Left kidney (tissue), 2 donors: ENCODE measurements around the gene CHRDL1. TPM values are rescaled to one million over a fixed set of nuclear protein-coding genes. Genes with fewer than 3 reads are reported as not detected.
"Not testable (repeated sequence)": the region's sequence is repeated elsewhere in the genome, so short reads cannot be mapped to it uniquely, and the experiment has no call there.

Source experiments
- DNase-seq: peaks from one replicate; pipeline ENCODE4 v3.0.0-alpha.2; 2013
- polyA plus RNA-seq: library from polyadenylated mRNA; unstranded; fragments of 120-200 nt; gene quantifications from one replicate; pipeline ENCODE4 v1.2.1, GENCODE V29; 2013; ENCODE audit not compliant: insufficient read length

Gene CHRDL1
- polyA plus RNA-seq, 1 donor, result 12.9 TPM

GRCh38 chrX:110665223-110666002 is 130.2 kb downstream of the CHRDL1 start:
- DNase-seq, result no peak

GRCh38 chrX:110657073-110657472 is 138.5 kb downstream of the CHRDL1 start:
- no peak for DNase-seq

- DNase-seq, result not testable (repeated sequence)
Observed at GRCh38 chrX:110654280-110654679, 141.3 kb downstream of the CHRDL1 start.

- no peak for DNase-seq
Observed at GRCh38 chrX:110646386-110646785, 149.2 kb downstream of the CHRDL1 start.
